B cell (primary cell): ENCODE results near the gene RABGAP1L.

ENCODE experiments used
- EZH2 ChIP-seq: IDR thresholded peaks from 2 replicates; pipeline ENCODE4 v1.6.1; 2012; ENCODE audit warnings: borderline replicate concordance, low read depth, mild to moderate bottlenecking, moderate library complexity, low read length; ENCODE audit not compliant: insufficient read depth, poor library complexity, severe bottlenecking
- TF ChIP-seq, protein P1 (sequence below): fragments of 200-600 bp; IDR thresholded peaks from one replicate; pipeline ENCODE4 v1.8.0; 2022; ENCODE audit warnings: antibody characterized with exemption, mild to moderate bottlenecking

DNA sequence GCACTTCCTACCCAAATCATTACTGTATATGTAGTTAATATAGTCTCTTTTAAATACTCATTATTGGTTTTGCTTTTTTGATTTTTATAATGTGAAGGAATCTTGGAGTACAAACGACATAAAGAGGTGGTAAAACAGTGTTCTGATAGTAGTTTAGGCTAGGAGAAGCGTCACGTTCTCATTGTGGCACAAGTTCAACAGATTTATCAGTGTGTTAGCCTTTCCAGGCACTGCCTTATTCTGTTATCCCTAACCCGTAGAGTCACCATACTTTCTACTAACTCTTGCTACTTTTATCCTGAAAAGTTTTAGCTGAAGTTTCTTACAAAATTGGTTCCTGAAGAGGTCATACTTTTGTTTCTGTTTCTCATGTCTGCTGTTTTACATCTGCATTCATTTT, 665.8 kb downstream of the RABGAP1L start:
- TF ChIP-seq, protein P1, sequence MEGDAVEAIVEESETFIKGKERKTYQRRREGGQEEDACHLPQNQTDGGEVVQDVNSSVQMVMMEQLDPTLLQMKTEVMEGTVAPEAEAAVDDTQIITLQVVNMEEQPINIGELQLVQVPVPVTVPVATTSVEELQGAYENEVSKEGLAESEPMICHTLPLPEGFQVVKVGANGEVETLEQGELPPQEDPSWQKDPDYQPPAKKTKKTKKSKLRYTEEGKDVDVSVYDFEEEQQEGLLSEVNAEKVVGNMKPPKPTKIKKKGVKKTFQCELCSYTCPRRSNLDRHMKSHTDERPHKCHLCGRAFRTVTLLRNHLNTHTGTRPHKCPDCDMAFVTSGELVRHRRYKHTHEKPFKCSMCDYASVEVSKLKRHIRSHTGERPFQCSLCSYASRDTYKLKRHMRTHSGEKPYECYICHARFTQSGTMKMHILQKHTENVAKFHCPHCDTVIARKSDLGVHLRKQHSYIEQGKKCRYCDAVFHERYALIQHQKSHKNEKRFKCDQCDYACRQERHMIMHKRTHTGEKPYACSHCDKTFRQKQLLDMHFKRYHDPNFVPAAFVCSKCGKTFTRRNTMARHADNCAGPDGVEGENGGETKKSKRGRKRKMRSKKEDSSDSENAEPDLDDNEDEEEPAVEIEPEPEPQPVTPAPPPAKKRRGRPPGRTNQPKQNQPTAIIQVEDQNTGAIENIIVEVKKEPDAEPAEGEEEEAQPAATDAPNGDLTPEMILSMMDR: no peak
- no peak for TF ChIP-seq EZH2
